B cell (primary cell): ENCODE data around the gene ATP8A1. TPM values are rescaled to one million over a fixed set of nuclear protein-coding genes. Genes with fewer than 3 reads are reported as not detected.
A peak's percentile ranks its signal among the peaks of the same experiment; 100 is the strongest.

Experiments
- ATAC-seq: fragments of 200-7000 bp; cut with Tn5 transposase; one replicate; pipeline ENCODE4 v1.10.0; 2021; ENCODE audit warnings: low read depth, mild to moderate bottlenecking, moderate number of reproducible peaks, moderate library complexity
- CTCF ChIA-PET: fragments of 350-600 bp; sonication (Branson Sonifier 250); formaldehyde crosslinking; loops from one replicate; lab custom pipeline; 2021; ENCODE audit warnings: antibody characterized with exemption, inconsistent platforms; lab: Charles Lee
- POLR2A ChIA-PET: fragments of 350-600 bp; sonication (Branson Sonifier 250); formaldehyde crosslinking; loops from one replicate; lab custom pipeline; 2021; ENCODE audit warnings: antibody characterized with exemption; lab: Charles Lee
- DNase-seq: peaks from one replicate; pipeline ENCODE4 v3.0.0; 2013
- H2AFZ ChIP-seq: 2 replicates; pipeline ENCODE4 v1.6.1; 2012; ENCODE audit warnings: mild to moderate bottlenecking, low read depth, low read length; ENCODE audit not compliant: insufficient read depth, poor library complexity, severe bottlenecking
- H3K27ac ChIP-seq, 2 donors: 1 replicate in 1 of 2; 2 replicates in 1 of 2; pipeline ENCODE4 v1.5.1; 2012 to 2013; ENCODE audit warnings: low read length in 2 of 2, mild to moderate bottlenecking in 2 of 2, moderate library complexity in 1 of 2
- H3K27me3 ChIP-seq, 4 experiments: fragments of 200-600 bp in 1 of 4; sonication (generic) in 1 of 4; replicated peaks in 1 of 4; 1 replicate in 2 of 4; 2 replicates in 2 of 4; pipeline versions ENCODE4 v1.6.1 to v1.7.0; 2013 to 2016; ENCODE audit warnings: low read length in 3 of 4, mild to moderate bottlenecking in 2 of 4, mixed read lengths in 1 of 4, moderate library complexity in 1 of 4; ENCODE audit not compliant: insufficient read depth in 4 of 4, control insufficient read depth in 3 of 4; ENCODE audit errors: control extremely low read depth in 1 of 4
- H3K36me3 ChIP-seq, 2 experiments: replicated peaks in 1 of 2; 1 replicate in 1 of 2; 2 replicates in 1 of 2; pipeline versions ENCODE4 v1.6.1 to v1.7.1; 2013; ENCODE audit warnings: low read length in 1 of 2; ENCODE audit not compliant: insufficient read depth in 2 of 2, control insufficient read depth in 1 of 2; ENCODE audit errors: control extremely low read depth in 1 of 2, extremely low read depth in 1 of 2
- H3K4me1 ChIP-seq, 2 donors: fragments of 200-600 bp in 1 of 2; sonication (generic) in 1 of 2; 1 replicate in 1 of 2; 2 replicates in 1 of 2; pipeline versions ENCODE4 v1.5.1 to v1.6.1; 2013 to 2017; ENCODE audit warnings: low read length in 2 of 2; ENCODE audit not compliant: control insufficient read depth in 2 of 2, insufficient read depth in 2 of 2
- H3K4me2 ChIP-seq: replicated peaks from 2 replicates; pipeline ENCODE3; 2012; ENCODE audit warnings: mild to moderate bottlenecking, low read depth, low read length; ENCODE audit not compliant: poor library complexity, severe bottlenecking
- H3K4me3 ChIP-seq, 5 experiments: fragments of 200-600 bp in 1 of 5; sonication (generic) in 1 of 5; 1 replicate in 3 of 5; 2 replicates in 2 of 5; pipeline versions ENCODE4 v1.5.1 to v1.7.0; 2011 to 2016; ENCODE audit warnings: low read length in 4 of 5, mild to moderate bottlenecking in 4 of 5, low read depth in 2 of 5, control low read depth in 1 of 5, moderate library complexity in 1 of 5; ENCODE audit not compliant: insufficient read depth in 1 of 5; ENCODE audit errors: control extremely low read depth in 1 of 5, extremely low read depth in 1 of 5
- H3K79me2 ChIP-seq: fragments of 200-600 bp; sonication (generic); one replicate; pipeline ENCODE4 v1.6.0; 2016; ENCODE audit warnings: low read length; ENCODE audit not compliant: control insufficient read depth, insufficient read depth
- H3K9ac ChIP-seq: fragments of 200-600 bp; sonication (generic); 2 replicates; pipeline ENCODE4 v1.6.1; 2017; ENCODE audit warnings: mild to moderate bottlenecking, low read length, moderate library complexity
- H3K9me3 ChIP-seq, 3 donors: one replicate each; pipeline versions ENCODE4 v1.6.1 to v1.7.1; 2013; ENCODE audit warnings: low read length in 2 of 3; ENCODE audit not compliant: control insufficient read depth in 2 of 3, insufficient read depth in 1 of 3; ENCODE audit errors: control extremely low read depth in 1 of 3
- H4K20me1 ChIP-seq: 2 replicates; pipeline ENCODE4 v1.6.0; 2012; ENCODE audit warnings: mild to moderate bottlenecking, low read length; ENCODE audit not compliant: insufficient read depth, control insufficient read depth, poor library complexity, severe bottlenecking
- H3K27ac Mint-ChIP-seq: one replicate; pipeline ENCODE4 v1.8.0; 2021; ENCODE audit warnings: mixed read lengths
- H3K27me3 Mint-ChIP-seq: one replicate; pipeline ENCODE4 v1.8.0; 2021; ENCODE audit warnings: mixed read lengths
- H3K4me1 Mint-ChIP-seq: one replicate; pipeline ENCODE4 v1.8.0; 2021; ENCODE audit warnings: mixed read lengths
- H3K4me3 Mint-ChIP-seq: one replicate; pipeline ENCODE4 v1.8.0; 2021; ENCODE audit warnings: mixed read lengths
- H3K9me3 Mint-ChIP-seq: one replicate; pipeline ENCODE4 v1.8.0; 2022; ENCODE audit warnings: mixed read lengths; ENCODE audit not compliant: insufficient read depth
- EZH2 ChIP-seq: IDR thresholded peaks from 2 replicates; pipeline ENCODE4 v1.6.1; 2012; ENCODE audit warnings: borderline replicate concordance, low read depth, mild to moderate bottlenecking, moderate library complexity, low read length; ENCODE audit not compliant: insufficient read depth, poor library complexity, severe bottlenecking
- WGBS: methylation state at CpG from one replicate; pipeline ENCODE4 v1.1.5; 2013; ENCODE audit warnings: missing lambda C conversion rate; ENCODE audit not compliant: insufficient coverage; 5-methylcytosine and 5-hydroxymethylcytosine counted together
- intact Hi-C: fragments of 100-400 bp; cut with micrococcal nuclease; formaldehyde crosslinking; loops from one replicate; pipeline ENCODE4 v1.10.0; 2022
- polyA plus RNA-seq: library from polyadenylated mRNA; depleted of rRNA; stranded (reverse); fragments of >200 nt; gene quantifications from 2 replicates; pipeline ENCODE4 v1.2.3, GENCODE V29; 2012
- total RNA-seq, 2 donors: library from RNA; stranded (reverse); fragments of 120-200 nt in 1 of 2; gene quantifications; 1 replicate in 1 of 2; 2 replicates in 1 of 2; pipeline versions ENCODE4 v1.2.3 to v1.2.4, GENCODE V29; 2013 to 2022
- TF ChIP-seq, protein P1 (sequence below): fragments of 200-600 bp; IDR thresholded peaks from one replicate; pipeline ENCODE4 v1.8.0; 2022; ENCODE audit warnings: antibody characterized with exemption, mild to moderate bottlenecking

ATP8A1 gene
- total and polyA plus RNA-seq, 2 donors (not counting 1 experiment from before 2014, with no cell fraction given) = 28.7 to 51.8 TPM

DNA sequence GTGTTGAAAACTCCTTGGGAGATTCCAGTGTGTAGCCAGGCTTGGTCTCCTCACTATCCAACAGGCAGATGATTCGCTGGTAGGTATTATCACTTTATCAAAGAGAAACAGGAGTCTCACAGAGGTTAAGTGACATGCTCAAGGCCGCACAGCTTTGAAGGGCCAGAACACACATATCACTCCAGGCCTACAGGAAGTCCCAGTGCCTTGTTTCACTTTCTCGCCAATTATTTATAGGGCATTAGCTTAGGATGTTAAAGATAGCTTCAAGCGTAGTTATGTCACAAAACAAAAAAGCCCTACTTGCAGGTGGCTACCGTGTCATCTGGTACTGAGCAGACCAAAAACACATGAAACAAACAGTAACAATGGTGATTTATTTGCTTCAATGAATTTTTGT is 13.2 kb downstream of the ATP8A1 start:
- TF ChIP-seq EZH2 = no peak
- TF ChIP-seq, protein P1, sequence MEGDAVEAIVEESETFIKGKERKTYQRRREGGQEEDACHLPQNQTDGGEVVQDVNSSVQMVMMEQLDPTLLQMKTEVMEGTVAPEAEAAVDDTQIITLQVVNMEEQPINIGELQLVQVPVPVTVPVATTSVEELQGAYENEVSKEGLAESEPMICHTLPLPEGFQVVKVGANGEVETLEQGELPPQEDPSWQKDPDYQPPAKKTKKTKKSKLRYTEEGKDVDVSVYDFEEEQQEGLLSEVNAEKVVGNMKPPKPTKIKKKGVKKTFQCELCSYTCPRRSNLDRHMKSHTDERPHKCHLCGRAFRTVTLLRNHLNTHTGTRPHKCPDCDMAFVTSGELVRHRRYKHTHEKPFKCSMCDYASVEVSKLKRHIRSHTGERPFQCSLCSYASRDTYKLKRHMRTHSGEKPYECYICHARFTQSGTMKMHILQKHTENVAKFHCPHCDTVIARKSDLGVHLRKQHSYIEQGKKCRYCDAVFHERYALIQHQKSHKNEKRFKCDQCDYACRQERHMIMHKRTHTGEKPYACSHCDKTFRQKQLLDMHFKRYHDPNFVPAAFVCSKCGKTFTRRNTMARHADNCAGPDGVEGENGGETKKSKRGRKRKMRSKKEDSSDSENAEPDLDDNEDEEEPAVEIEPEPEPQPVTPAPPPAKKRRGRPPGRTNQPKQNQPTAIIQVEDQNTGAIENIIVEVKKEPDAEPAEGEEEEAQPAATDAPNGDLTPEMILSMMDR = no peak
- no CpG with 5 or more reads among the region's 5 CpGs for WGBS
- Mint-ChIP-seq H3K4me3 (peak overlapping the region; percentile 73), H3K4me1 (peaks cover 85% of the 10 kb centered on the region), H3K27ac (peak overlapping the region; percentile 83), H3K27me3 (no peaks in the 10 kb centered on the region), H3K9me3 (no peaks in the 10 kb centered on the region)
- ChIA-PET POLR2A (interaction anchor here (1.0 kb wide), 1 partner anchor 12 kb away, joined by 4 read pairs; no protein-coding TSS in a partner anchor), CTCF (interaction anchor here (2.3 kb wide), 1 partner anchor 13 kb away, joined by 6 read pairs; the partner anchor contains the start of gene ATP8A1)
- Histone ChIP-seq H3K36me3 (no peaks in the 10 kb centered on the region), H2AFZ (peak overlapping the region; percentile 38), H3K27ac (peak overlapping the region; percentile 72 to 88), H3K9me3 (no peaks in the 10 kb centered on the region), H3K79me2 (peaks cover 99% of the 10 kb centered on the region), H3K9ac (peak overlapping the region; percentile 46), H3K27me3 (no peaks in the 10 kb centered on the region), H3K4me2 (peak overlapping the region; percentile 65), H3K4me3 (no peak overlapping the region), H4K20me1 (no peaks in the 10 kb centered on the region), H3K4me1 (peaks cover 72 to 75% of the 10 kb centered on the region in 2 donors)
- DNase-seq (peak; percentile 79), ATAC-seq (peak; percentile 72)
- intact Hi-C loops = loop anchor here (1.0 to 2.0 kb wide), 2 partner anchors 13 to 15 kb away; no protein-coding TSS in a partner anchor

DNA sequence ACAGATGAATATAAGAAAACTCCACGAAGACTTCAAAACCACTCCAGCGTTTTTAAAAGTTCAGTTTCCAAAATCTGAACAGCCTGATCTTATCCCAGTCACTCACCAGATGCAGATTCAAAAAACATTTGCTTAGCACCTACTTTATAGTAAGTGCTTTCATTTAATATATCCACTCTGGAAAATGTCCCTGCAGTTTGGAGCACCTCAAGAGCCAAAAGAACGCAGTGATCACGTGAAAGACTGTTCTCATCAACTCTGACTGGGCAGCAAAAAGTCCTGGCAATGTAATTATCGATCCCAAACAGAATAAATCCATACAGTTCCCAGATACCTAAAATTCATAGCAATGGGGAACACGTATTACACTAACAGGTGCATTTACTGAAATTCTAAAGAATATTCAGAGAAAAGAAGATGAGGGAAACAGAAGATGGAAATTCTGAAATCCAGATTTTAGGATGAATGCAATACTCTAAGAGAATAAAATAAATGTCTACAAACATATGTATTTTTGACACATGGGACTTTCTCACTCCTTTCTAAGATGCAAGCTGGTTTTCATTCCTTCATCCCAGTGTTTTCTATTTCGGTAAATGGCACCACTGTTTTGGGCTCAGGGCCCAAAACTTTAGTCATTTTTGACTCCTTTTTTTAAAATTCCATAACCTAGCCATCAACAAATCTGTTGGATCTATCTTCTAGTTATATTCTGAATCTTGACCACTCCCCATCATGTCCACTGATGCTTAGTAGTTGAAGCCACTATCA is 13.9 kb downstream of the ATP8A1 start:
- ATAC-seq = no peak
- Mint-ChIP-seq H3K27me3 (no peaks in the 10 kb centered on the region), H3K27ac (peak overlapping the region; percentile 83), H3K4me3 (peak overlapping the region; percentile 73), H3K9me3 (no peaks in the 10 kb centered on the region), H3K4me1 (peaks cover 89% of the 10 kb centered on the region)
- Histone ChIP-seq H3K4me2 (peak overlapping the region; percentile 65), H3K9ac (peak overlapping the region; percentile 46), H3K36me3 (no peaks in the 10 kb centered on the region), H3K9me3 (no peaks in the 10 kb centered on the region), H3K79me2 (peaks cover 99% of the 10 kb centered on the region), H3K4me1 (peaks cover 78 to 82% of the 10 kb centered on the region in 2 donors), H3K4me3 (no peak overlapping the region), H3K27me3 (no peaks in the 10 kb centered on the region), H3K27ac (peak overlapping the region; percentile 61 to 88), H2AFZ (peak overlapping the region; percentile 38), H4K20me1 (no peaks in the 10 kb centered on the region)
- intact Hi-C loops = loop anchor here (2.0 kb wide), 1 partner anchor 14 kb away; no protein-coding TSS in a partner anchor
- ChIA-PET CTCF (interaction anchor here (1.1 to 2.3 kb wide), 2 partner anchors 14 to 75 kb away, joined by 3 to 6 read pairs; partner anchors contain the start of gene ATP8A1), POLR2A (interaction anchor here (1.0 to 1.1 kb wide), 2 partner anchors 13 to 14 kb away, joined by 4 read pairs; partner anchors contain the start of gene ATP8A1)
- no peak for DNase-seq
- WGBS = 90% methylated on average over 2 of the region's 7 CpGs
- TF ChIP-seq, protein P1 = no peak
- TF ChIP-seq EZH2 = no peak
